Measurements from ENCODE around the gene HLA-C.
"Not testable (repeated sequence)": the region's sequence is repeated elsewhere in the genome, so short reads cannot be mapped to it uniquely, and the experiment has no call there.

HLA-C gene

GRCh38 chr6:31270788-31271640, 878 bp downstream of the HLA-C start:
- peak; percentile 33 for DNase-seq (ENCODE audit: low spot score)

GRCh38 chr6:31268836-31269235, 3.1 kb downstream of the HLA-C start:
- no peak for DNase-seq (ENCODE audit: low spot score)

- no peak for DNase-seq (ENCODE audit: low spot score)
These were observed 3.5 kb downstream of the HLA-C start for GRCh38 chr6:31268369-31268765.

GRCh38 chr6:31267651-31268368, 4.1 kb downstream of the HLA-C start:
- no peak for DNase-seq (ENCODE audit: low spot score)

- DNase-seq (ENCODE audit: low spot score), result no peak
These were observed 5.1 kb downstream of the HLA-C start for GRCh38 chr6:31266567-31267360.

- DNase-seq (ENCODE audit: low spot score), result no peak
These were observed 6.0 kb downstream of the HLA-C start for GRCh38 chr6:31265926-31266325.

- DNase-seq (ENCODE audit: low spot score), result not testable (repeated sequence)
These were observed 8.5 kb downstream of the HLA-C start for GRCh38 chr6:31263346-31263933.

GRCh38 chr6:31259995-31260394, 11.9 kb downstream of the HLA-C start:
- DNase-seq (ENCODE audit: low spot score), result not testable (repeated sequence)

- DNase-seq (ENCODE audit: low spot score), result no peak
These were observed 19.3 kb downstream of the HLA-C start for GRCh38 chr6:31252625-31253024.

- DNase-seq (ENCODE audit: low spot score), result no peak
These were observed 20.6 kb downstream of the HLA-C start for GRCh38 chr6:31251261-31251660.

- no peak for DNase-seq (ENCODE audit: low spot score)
These were observed 22.7 kb downstream of the HLA-C start for GRCh38 chr6:31249184-31249583.

GRCh38 chr6:31247813-31248212, 24.1 kb downstream of the HLA-C start:
- DNase-seq (ENCODE audit: low spot score), result no peak

GRCh38 chr6:31246051-31246521, 25.8 kb downstream of the HLA-C start:
- peak; percentile 20 for DNase-seq (ENCODE audit: low spot score)

GRCh38 chr6:31243508-31243907, 28.4 kb downstream of the HLA-C start:
- no peak for DNase-seq (ENCODE audit: low spot score)

- no peak for DNase-seq (ENCODE audit: low spot score)
These were observed 32.0 kb downstream of the HLA-C start for GRCh38 chr6:31239854-31240253.

GRCh38 chr6:31234101-31234500, 37.8 kb downstream of the HLA-C start:
- not testable (repeated sequence) for DNase-seq (ENCODE audit: low spot score)

- no peak for DNase-seq (ENCODE audit: low spot score)
These were observed 43.4 kb downstream of the HLA-C start for GRCh38 chr6:31228476-31228875.

- no peak for DNase-seq (ENCODE audit: low spot score)
These were observed 44.7 kb downstream of the HLA-C start for GRCh38 chr6:31227143-31227542.

GRCh38 chr6:31225735-31226134, 46.2 kb downstream of the HLA-C start:
- DNase-seq (ENCODE audit: low spot score), result no peak

- no peak for DNase-seq (ENCODE audit: low spot score)
These were observed 49.4 kb downstream of the HLA-C start for GRCh38 chr6:31222496-31222895.
